NCI-H1436 (cell line): Measurements from ENCODE around the gene SRRM4.

Experiments
- DNase-seq: peaks from one replicate; lab custom pipeline; 2025; lab: John Stamatoyannopoulos, UW

SRRM4 gene

GRCh38 chr12:119201789-119202543 lies 220.6 kb downstream of the SRRM4 start:
- no peak for DNase-seq

GRCh38 chr12:119202544-119202943 lies 221.2 kb downstream of the SRRM4 start:
- DNase-seq = no peak

- no peak for DNase-seq
Observed at GRCh38 chr12:119204131-119204530, 222.8 kb downstream of the SRRM4 start.

GRCh38 chr12:119204671-119205285 lies 223.4 kb downstream of the SRRM4 start:
- DNase-seq = no peak

- peak; percentile 24 for DNase-seq
Observed at GRCh38 chr12:119206348-119207062, 225.2 kb downstream of the SRRM4 start.

- DNase-seq = peak; percentile 63
Observed at GRCh38 chr12:119207063-119207560, 225.8 kb downstream of the SRRM4 start.

- peak; percentile 38 for DNase-seq
Observed at GRCh38 chr12:119208626-119209061, 227.3 kb downstream of the SRRM4 start.

- DNase-seq = no peak
Observed at GRCh38 chr12:119211884-119212283, 230.5 kb downstream of the SRRM4 start.
